Raji (cell line): Measurements from ENCODE around the gene CDH4.

Experiments
- POLR2A ChIP-seq: IDR thresholded peaks from 2 replicates; pipeline ENCODE4 v1.6.1; 2011; ENCODE audit warnings: low read depth, low read length, control low read depth; ENCODE audit not compliant: insufficient read depth

CDH4 gene

DNA sequence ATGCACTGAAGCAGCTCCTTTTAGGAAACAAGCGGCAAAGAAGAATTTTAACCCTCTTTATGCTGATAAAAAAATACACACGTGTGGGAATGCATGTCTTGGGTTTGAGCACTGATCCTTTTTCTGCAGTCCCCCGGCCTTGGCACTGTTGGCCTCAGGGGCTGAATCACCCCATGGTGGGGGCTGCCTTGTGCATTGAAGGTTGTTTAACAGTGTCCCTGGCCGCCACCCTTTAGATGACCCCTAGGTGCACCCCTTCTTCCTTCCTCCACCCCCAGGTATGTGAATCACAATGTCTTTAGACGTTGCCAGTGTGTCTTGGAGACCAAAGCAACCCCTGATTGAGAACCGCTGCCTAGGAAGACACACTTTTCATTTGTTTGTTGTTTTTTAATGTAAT, 190.7 kb downstream of the CDH4 start:
- TF ChIP-seq POLR2A = no peak

GRCh38 chr20:61443443-61444126, 191.5 kb downstream of the CDH4 start:
- TF ChIP-seq POLR2A = no peak

DNA sequence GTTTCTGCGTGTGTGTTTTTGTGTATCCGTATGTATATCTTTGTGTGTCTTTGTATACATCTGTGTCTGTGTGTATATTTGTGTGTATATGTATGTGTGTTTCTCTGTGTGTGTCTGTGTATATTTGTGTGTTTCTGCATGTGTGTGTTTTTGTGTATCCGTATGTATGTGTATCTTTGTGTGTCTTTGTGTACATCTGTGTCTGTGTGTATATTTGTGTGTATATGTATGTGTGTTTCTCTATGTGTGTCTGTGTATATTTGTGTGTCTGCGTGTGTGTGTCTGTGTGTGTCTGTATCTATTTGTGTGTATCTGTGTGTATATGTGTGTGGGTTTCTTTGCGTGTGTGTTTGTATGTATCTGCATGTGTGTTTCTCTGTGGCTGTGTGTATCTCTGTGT, 192.6 kb downstream of the CDH4 start:
- TF ChIP-seq POLR2A = no peak

GRCh38 chr20:61445138-61445537, 193.1 kb downstream of the CDH4 start:
- no peak for TF ChIP-seq POLR2A

GRCh38 chr20:61445741-61446140, 193.7 kb downstream of the CDH4 start:
- TF ChIP-seq POLR2A = no peak

- no peak for TF ChIP-seq POLR2A
Measured at GRCh38 chr20:61447952-61448351, 195.9 kb downstream of the CDH4 start.

DNA sequence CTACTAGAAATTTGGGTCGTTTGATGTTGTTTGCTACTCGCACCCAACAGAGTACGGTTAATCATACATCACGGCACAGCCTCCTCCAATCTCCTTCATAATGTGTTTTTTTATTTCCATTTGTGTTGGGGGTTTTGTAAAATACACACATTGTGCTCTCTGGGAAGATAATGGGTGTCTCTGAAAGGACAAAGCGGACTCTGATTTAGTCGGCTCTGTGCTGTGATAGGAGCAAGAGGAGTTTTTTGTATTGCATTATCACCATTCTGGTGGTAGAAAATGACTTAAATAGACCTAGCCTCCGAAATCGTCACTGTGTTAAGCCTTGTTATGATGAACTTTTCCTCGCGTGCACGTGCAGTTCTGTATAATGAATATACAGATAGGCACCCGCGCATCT, 196.3 kb downstream of the CDH4 start:
- no peak for TF ChIP-seq POLR2A

DNA sequence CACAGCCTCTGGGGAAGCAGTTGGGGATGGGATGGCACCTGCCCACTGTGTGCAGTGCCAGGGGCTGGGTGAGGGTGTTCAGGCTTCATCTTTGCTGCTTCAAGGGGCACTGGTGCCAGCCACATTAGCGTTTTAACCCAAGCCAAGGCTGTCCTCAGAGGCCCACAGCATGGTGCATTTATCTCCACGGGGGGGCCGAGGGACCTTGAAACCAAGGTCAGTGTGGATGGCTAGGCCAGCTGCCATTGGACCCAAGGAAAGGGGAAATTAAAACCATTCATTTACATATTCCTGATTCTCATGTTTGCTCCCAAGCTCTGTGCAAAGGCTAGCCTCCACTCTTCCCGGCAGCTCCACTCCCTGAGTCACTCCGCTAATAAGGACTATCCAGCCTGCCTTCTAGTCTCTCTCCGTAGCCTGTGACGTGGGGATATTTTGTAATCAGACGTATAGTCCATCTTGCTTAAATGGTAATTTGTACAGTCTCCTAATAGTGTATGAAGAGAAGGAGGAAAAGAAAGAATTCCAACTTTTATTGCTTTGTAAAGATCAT, 197.1 kb downstream of the CDH4 start:
- TF ChIP-seq POLR2A = no peak

DNA sequence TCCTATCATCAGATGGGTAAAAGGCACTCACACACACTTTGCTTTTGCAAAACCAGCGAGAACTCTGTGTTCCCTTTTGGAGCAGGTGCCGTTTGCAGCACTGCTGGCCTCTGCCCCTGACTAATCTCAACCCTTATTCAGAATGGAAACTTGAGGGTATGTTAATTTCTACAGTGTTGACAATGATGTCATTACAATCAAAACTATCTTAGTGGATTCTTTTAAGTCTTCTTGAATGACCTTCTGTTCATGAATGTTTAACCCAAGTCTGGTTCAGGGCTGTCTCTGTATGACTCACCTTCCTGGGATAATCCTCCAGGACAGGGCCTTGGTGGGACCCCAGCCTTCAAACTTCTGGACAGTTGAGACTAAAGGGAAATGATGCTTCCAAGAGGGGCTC, 197.9 kb downstream of the CDH4 start:
- TF ChIP-seq POLR2A = no peak

DNA sequence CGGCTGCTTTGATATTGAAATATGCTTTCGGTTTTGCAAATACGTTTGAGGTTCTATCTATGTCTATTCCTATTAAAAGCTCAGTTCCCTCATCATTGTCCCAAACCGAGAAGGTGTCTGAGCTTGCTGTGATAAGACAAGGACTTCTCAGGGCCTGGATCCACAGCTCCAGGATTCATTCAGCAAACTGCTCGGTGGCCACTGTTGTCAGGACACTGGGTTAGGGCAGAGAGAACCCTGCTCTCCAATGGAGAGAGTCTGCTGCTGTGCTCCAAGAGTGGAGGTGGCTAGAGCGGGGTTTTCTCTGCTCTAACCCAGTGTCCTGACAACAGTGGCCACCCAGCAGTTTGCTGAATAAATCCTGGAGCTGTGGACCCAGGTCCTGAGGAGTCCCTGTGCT, 198.5 kb downstream of the CDH4 start:
- TF ChIP-seq POLR2A = no peak

DNA sequence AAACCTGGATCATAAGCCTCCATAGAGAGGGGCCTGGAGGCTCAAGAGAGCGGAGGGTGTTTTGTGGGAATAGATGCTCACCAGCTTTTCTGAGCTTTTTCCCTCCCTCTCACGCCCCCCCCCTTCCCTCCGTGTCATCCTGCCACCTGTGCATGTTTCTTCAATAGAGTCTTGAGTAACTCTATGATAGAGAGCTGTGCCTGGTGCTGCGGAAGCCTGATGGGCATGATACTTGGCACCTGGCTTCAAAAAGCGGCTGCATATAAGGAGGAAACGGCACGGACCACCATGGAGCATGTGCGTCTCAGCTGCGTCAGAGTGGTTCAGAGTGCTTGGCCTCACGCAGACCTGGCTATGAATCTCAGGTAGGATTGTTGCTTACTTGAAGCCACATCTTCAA, 198.9 kb downstream of the CDH4 start:
- no peak for TF ChIP-seq POLR2A

DNA sequence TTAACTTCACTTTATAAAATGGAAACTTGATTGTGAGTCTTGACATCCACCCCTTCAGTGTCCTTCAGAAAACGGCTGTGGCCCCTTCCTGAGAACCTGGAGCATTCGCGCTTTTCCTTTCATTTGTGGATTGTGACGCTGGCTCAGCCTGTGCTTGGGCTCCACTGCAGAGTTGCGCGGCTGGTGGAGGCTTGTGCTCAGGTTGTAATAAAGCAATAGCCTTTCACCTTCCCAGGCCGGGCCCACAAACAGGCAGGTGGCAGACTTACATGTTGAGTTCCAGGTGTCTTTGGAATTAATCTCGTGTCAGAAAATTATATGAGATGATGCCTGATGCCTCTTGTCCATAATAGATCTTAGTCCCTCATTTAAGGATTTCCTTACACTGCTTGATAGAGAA, 199.9 kb downstream of the CDH4 start:
- TF ChIP-seq POLR2A = no peak

- TF ChIP-seq POLR2A = no peak
Measured at GRCh38 chr20:61453219-61453618, 201.2 kb downstream of the CDH4 start.

DNA sequence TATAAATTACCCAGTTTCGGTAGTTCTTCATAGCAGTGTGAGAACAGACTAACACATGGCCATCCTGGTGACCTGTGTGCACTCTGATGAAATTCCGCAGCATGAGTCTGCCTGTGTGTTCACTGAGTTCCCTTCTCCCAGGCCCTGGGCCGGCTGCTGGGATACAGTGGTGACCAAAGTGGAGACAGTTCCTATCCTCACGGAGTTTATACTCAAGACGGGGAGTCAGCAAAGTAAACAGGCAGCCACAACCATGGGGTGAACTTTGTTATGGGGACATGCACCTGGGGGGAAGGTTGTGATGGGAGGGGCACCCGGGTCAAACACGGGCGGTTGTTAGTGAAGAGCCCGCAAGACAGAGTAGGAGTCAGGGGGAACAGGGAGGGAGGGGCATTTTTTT, 202.0 kb downstream of the CDH4 start:
- TF ChIP-seq POLR2A = no peak

DNA sequence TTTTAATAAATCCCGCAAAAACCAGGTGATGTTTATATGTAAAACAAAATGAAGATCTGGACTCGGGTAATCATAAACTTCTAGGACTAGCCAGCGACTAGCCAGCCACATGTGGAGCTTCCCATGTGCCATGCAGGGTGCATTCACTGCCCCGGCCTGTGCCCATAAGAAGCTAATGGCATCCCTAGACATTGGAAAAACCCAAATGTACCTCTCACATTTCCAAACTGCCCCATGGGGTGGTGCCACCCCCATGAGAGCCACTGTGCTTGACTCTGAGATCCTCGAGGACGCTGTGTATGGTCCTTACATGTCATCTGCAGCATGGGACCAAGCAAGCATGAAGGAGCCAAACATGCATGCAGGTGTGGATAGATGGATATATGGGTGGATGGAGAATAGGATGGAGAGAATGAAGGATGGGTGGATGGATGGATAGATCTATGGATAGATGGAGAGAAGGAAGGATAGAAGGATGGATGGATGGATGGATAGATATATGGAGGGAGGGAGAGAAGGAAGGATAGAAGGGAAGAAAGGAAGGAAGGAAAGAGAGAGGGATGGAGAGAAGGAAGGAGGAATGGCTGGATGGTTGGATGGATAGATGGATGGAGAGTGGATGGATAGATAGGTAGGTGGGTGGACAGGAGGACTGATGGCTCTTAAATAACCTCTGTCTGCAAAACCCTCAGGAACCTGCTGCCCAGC, 203.6 kb downstream of the CDH4 start:
- TF ChIP-seq POLR2A = no peak

GRCh38 chr20:61457725-61458124, 205.7 kb downstream of the CDH4 start:
- TF ChIP-seq POLR2A = no peak
